HG03045 (cell line): ENCODE measurements around the gene SSNA1.

Experiments used
- ATAC-seq: cut with Tn5 transposase; IDR thresholded peaks from one replicate; pipeline ENCODE4 v1.9.1; 2021; ENCODE audit warnings: mild to moderate bottlenecking, moderate library complexity; ENCODE audit not compliant: unreplicated experiment

Gene SSNA1

GRCh38 chr9:137167277-137167746 is 21.2 kb upstream of the SSNA1 start:
- ATAC-seq: no peak

- no peak for ATAC-seq
Observed at GRCh38 chr9:137167747-137168572, 20.5 kb upstream of the SSNA1 start.

GRCh38 chr9:137168573-137168903 is 19.9 kb upstream of the SSNA1 start:
- no peak for ATAC-seq

- ATAC-seq: no peak
Observed at GRCh38 chr9:137168904-137169856, 19.3 kb upstream of the SSNA1 start.

GRCh38 chr9:137169896-137170358 is 18.5 kb upstream of the SSNA1 start, which contains the start of gene LRRC26:
Gene LRRC26, minus strand, starts transcription at chr9:137170051. Its CDS starts 108 bp downstream, at chr9:137169943.
- ATAC-seq: no peak

- ATAC-seq: no peak
Observed at GRCh38 chr9:137170486-137171148, 17.9 kb upstream of the SSNA1 start.

GRCh38 chr9:137171149-137171900 is 17.2 kb upstream of the SSNA1 start:
- no peak for ATAC-seq

GRCh38 chr9:137172901-137173795 is 15.3 kb upstream of the SSNA1 start:
- no peak for ATAC-seq

- no peak for ATAC-seq
Observed at GRCh38 chr9:137173796-137174664, 14.4 kb upstream of the SSNA1 start.

- ATAC-seq: no peak
Observed at GRCh38 chr9:137174722-137175293, 13.7 kb upstream of the SSNA1 start.

GRCh38 chr9:137175345-137175961 is 13.0 kb upstream of the SSNA1 start:
- no peak for ATAC-seq

GRCh38 chr9:137176302-137177182 is 11.9 kb upstream of the SSNA1 start:
- no peak for ATAC-seq

GRCh38 chr9:137178201-137178938 is 10.1 kb upstream of the SSNA1 start:
- ATAC-seq: no peak

GRCh38 chr9:137178939-137179630 is 9.4 kb upstream of the SSNA1 start:
- no peak for ATAC-seq

GRCh38 chr9:137179761-137180160 is 8.7 kb upstream of the SSNA1 start:
- no peak for ATAC-seq
